ENCODE measurements around the gene ALKBH8. TPM values are rescaled to one million over a fixed set of nuclear protein-coding genes. Genes with fewer than 3 reads are reported as not detected.

The ALKBH8 gene
- total and polyA plus RNA-seq, 2 of the 4 experiments (the other 2 are of a cell fraction): 3.0 to 6.6 TPM

DNA sequence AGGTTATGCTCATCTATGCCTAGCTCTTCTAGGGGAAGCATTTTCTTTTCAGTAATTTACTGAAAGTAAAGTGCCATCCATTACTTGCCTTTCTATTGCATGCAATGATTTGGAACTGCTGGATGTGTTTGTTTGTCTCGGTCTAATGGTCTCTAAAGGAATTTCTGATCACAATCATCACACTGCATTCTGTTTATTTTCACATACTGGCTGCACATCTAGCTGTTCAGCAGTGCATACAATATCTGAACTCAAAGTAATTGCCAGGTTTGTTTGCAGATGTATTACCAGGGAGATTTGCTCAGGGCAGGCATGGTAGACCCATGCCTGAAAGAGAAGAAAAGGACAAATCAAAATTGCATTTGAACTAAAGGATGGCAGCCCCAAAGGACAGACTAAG lies 71.5 kb downstream of the ALKBH8 start:
- DNase-seq (no peak), ATAC-seq (ENCODE audit: low read depth) (no peak)
- CTCF ChIA-PET: interaction anchor here (0.6 kb wide), 1 partner anchor 405 kb away, joined by 6 read pairs; no protein-coding TSS in a partner anchor
- no CpG with 5 or more reads among the region's 1 CpG for WGBS, 2 experiments (ENCODE audit: extremely low coverage in 2 of 2, insufficient read length in 1 of 2)
- Histone ChIP-seq H2BK15ac (ENCODE audit: low read depth, low read length) (no peak overlapping the region), H3K36me3 (ENCODE audit: control insufficient read depth, insufficient read depth, low read length) (no peaks in the 10 kb centered on the region), H3K4ac (ENCODE audit: low read depth, low read length) (no peak overlapping the region), H3K18ac (ENCODE audit: low read depth, low read length) (no peak overlapping the region), H2AFZ (replicated peaks; ENCODE audit: low read length, poor library complexity) (no peak overlapping the region), H4K20me1 (ENCODE audit: insufficient read depth, low read length) (no peaks in the 10 kb centered on the region), H3K56ac (ENCODE audit: extremely low read depth, insufficient read depth, low read length) (no peak overlapping the region), H3K27me3 (ENCODE audit: control insufficient read depth, insufficient read depth, low read length) (peaks cover 4% of the 10 kb centered on the region; the same call in 1 of the 2 replicates), H3K23ac (ENCODE audit: low read depth, low read length) (no peak overlapping the region), H3K4me1 (ENCODE audit: control insufficient read depth, insufficient read depth, low read length) (no peaks in the 10 kb centered on the region), H3K9ac (ENCODE audit: low read depth, low read length) (no peak overlapping the region), H2BK5ac (ENCODE audit: low read depth, low read length, poor library complexity, severe bottlenecking) (no peak overlapping the region), H4K91ac (ENCODE audit: insufficient read depth, low read depth, low read length) (no peak overlapping the region), H4K5ac (ENCODE audit: low read depth, low read length) (no peak overlapping the region), H2BK120ac (ENCODE audit: low read depth, low read length) (no peak overlapping the region), H2AK5ac (ENCODE audit: low read depth, low read length) (no peak overlapping the region), H3K79me1 (ENCODE audit: low read depth in 1 of 2, low read length in 2 of 2) (no peaks in the 10 kb centered on the region), H2AK9ac (replicated peaks; ENCODE audit: low read depth, low read length, poor library complexity) (no peak overlapping the region), H3K14ac (replicated peaks; ENCODE audit: low read depth, low read length) (no peak overlapping the region), H3K27ac (ENCODE audit: insufficient read depth, low read length) (no peak overlapping the region), H3K9me3 (ENCODE audit: control insufficient read depth, insufficient read depth, low read length) (no peaks in the 10 kb centered on the region), H3K9me1 (ENCODE audit: insufficient read depth, low read length) (no peaks in the 10 kb centered on the region), H4K8ac (ENCODE audit: low read depth in 2 of 2, low read length in 2 of 2) (no peak overlapping the region), H3K4me2 (ENCODE audit: low read depth, low read length) (no peak overlapping the region), H3K4me3 (ENCODE audit: insufficient read depth, low read depth, low read length) (no peak overlapping the region), H2BK20ac (ENCODE audit: low read depth, low read length) (no peak overlapping the region)
- intact Hi-C loops (cut with micrococcal nuclease): no loop called here
- dilution Hi-C loops (cut with HindIII; ENCODE audit: low sequenced_read_pairs, unreplicated experiment): no loop called here
- POLR2A ChIA-PET (ENCODE audit: unreplicated experiment): no interaction called here
- in situ Hi-C loops (cut with MboI; ENCODE audit: low sequenced_read_pairs): no loop called here
- TF ChIP-seq NFE2L2 (IDR thresholded peaks at IDR 0.05; ENCODE audit: low read depth, low read length) (no peak), RFX5 (IDR thresholded peaks at IDR 0.05; ENCODE audit: low read depth, low read length) (no peak), BHLHE40 (IDR thresholded peaks at IDR 0.05; ENCODE audit: low read depth, low read length) (no peak), MXI1 (IDR thresholded peaks at IDR 0.05; ENCODE audit: borderline replicate concordance, low read depth, low read length) (no peak), CEBPB (IDR thresholded peaks at IDR 0.05; ENCODE audit: low read depth, low read length) (no peak), RCOR1 (IDR thresholded peaks at IDR 0.05; ENCODE audit: insufficient replicate concordance, low read length) (no peak), RAD21 (IDR thresholded peaks at IDR 0.05; ENCODE audit: low read length) (no peak), SMC3 (IDR thresholded peaks at IDR 0.05; ENCODE audit: low read depth, low read length) (no peak), FOS (IDR thresholded peaks at IDR 0.05; ENCODE audit: low read depth, low read length) (no peak), POLR2A (IDR thresholded peaks at IDR 0.05; ENCODE audit: low read depth, low read length) (no peak), MAZ (IDR thresholded peaks at IDR 0.05; ENCODE audit: borderline replicate concordance, low read depth, low read length) (no peak), MAFK (IDR thresholded peaks at IDR 0.05; ENCODE audit: low read depth, low read length) (no peak)
- TF ChIP-seq, protein P1, sequence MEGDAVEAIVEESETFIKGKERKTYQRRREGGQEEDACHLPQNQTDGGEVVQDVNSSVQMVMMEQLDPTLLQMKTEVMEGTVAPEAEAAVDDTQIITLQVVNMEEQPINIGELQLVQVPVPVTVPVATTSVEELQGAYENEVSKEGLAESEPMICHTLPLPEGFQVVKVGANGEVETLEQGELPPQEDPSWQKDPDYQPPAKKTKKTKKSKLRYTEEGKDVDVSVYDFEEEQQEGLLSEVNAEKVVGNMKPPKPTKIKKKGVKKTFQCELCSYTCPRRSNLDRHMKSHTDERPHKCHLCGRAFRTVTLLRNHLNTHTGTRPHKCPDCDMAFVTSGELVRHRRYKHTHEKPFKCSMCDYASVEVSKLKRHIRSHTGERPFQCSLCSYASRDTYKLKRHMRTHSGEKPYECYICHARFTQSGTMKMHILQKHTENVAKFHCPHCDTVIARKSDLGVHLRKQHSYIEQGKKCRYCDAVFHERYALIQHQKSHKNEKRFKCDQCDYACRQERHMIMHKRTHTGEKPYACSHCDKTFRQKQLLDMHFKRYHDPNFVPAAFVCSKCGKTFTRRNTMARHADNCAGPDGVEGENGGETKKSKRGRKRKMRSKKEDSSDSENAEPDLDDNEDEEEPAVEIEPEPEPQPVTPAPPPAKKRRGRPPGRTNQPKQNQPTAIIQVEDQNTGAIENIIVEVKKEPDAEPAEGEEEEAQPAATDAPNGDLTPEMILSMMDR (conservative IDR thresholded peaks at IDR 0.05; ENCODE audit: low read depth, low read length): no peak
- TF ChIP-seq, protein P2, sequence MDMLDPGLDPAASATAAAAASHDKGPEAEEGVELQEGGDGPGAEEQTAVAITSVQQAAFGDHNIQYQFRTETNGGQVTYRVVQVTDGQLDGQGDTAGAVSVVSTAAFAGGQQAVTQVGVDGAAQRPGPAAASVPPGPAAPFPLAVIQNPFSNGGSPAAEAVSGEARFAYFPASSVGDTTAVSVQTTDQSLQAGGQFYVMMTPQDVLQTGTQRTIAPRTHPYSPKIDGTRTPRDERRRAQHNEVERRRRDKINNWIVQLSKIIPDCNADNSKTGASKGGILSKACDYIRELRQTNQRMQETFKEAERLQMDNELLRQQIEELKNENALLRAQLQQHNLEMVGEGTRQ (IDR thresholded peaks at IDR 0.05; ENCODE audit: low read depth, low read length): no peak
- TF ChIP-seq, protein P3, sequence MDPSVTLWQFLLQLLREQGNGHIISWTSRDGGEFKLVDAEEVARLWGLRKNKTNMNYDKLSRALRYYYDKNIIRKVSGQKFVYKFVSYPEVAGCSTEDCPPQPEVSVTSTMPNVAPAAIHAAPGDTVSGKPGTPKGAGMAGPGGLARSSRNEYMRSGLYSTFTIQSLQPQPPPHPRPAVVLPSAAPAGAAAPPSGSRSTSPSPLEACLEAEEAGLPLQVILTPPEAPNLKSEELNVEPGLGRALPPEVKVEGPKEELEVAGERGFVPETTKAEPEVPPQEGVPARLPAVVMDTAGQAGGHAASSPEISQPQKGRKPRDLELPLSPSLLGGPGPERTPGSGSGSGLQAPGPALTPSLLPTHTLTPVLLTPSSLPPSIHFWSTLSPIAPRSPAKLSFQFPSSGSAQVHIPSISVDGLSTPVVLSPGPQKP (IDR thresholded peaks at IDR 0.05; ENCODE audit: borderline replicate concordance, low read depth, low read length): no peak
- BruUV-seq (replicated peaks): no TSS peak
